Fibroblast of skin of right quadriceps (primary cell): ENCODE measurements around the gene LEPR.
A peak's percentile ranks its signal among the peaks of the same experiment; 100 is the strongest.
"Not testable (repeated sequence)": the region's sequence is repeated elsewhere in the genome, so short reads cannot be mapped to it uniquely, and the experiment has no call there.

Experiments used
- DNase-seq: peaks from one replicate; pipeline ENCODE4 v3.0.0-alpha.2; 2013

Gene LEPR, protein sequence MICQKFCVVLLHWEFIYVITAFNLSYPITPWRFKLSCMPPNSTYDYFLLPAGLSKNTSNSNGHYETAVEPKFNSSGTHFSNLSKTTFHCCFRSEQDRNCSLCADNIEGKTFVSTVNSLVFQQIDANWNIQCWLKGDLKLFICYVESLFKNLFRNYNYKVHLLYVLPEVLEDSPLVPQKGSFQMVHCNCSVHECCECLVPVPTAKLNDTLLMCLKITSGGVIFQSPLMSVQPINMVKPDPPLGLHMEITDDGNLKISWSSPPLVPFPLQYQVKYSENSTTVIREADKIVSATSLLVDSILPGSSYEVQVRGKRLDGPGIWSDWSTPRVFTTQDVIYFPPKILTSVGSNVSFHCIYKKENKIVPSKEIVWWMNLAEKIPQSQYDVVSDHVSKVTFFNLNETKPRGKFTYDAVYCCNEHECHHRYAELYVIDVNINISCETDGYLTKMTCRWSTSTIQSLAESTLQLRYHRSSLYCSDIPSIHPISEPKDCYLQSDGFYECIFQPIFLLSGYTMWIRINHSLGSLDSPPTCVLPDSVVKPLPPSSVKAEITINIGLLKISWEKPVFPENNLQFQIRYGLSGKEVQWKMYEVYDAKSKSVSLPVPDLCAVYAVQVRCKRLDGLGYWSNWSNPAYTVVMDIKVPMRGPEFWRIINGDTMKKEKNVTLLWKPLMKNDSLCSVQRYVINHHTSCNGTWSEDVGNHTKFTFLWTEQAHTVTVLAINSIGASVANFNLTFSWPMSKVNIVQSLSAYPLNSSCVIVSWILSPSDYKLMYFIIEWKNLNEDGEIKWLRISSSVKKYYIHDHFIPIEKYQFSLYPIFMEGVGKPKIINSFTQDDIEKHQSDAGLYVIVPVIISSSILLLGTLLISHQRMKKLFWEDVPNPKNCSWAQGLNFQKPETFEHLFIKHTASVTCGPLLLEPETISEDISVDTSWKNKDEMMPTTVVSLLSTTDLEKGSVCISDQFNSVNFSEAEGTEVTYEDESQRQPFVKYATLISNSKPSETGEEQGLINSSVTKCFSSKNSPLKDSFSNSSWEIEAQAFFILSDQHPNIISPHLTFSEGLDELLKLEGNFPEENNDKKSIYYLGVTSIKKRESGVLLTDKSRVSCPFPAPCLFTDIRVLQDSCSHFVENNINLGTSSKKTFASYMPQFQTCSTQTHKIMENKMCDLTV

DNA sequence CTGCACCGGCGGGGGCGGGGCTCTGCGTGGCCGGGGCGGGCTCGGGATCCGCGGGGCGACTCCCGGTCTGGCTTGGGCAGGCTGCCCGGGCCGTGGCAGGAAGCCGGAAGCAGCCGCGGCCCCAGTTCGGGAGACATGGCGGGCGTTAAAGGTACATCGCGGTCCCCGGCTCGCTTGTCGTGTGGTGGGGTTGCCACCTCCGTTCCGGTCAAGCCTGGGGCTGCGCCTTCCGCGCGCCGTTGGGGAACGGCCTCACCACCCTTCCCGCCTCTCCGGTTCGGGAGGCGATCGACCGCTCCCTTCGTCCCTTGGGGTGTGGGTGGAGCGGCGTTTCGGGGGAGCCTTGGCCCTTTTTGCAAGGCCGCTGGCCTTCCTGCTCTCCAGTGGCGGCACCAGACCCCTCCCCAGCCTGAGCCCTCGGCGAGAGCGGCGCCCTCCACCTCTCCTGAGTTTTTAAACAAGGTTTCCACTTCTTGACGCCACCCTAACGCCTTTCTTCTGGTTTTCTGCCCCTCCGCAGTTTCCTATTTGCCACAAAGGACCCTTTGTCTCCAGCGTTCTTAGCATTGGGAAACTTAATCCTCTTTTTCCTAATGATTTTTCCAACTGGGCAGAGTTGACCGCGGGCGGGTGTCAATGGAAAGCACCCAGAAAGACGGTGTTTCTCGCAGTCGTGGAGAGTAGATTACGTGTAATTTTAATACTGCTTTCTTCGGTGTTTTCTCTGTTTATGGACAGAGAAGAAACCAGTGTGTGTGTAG, at the start of gene LEPR, which contains the start of gene LEPROT:
Gene LEPR (plus strand): TSS at position 79 of the 761 bp plus-strand sequence. CDS start 144,898 bp downstream, outside the sequence.
Gene LEPROT (plus strand): TSS at position 79 of the 761 bp plus-strand sequence. CDS start 57 bp downstream, at position 136.
- DNase-seq, result no peak

DNA sequence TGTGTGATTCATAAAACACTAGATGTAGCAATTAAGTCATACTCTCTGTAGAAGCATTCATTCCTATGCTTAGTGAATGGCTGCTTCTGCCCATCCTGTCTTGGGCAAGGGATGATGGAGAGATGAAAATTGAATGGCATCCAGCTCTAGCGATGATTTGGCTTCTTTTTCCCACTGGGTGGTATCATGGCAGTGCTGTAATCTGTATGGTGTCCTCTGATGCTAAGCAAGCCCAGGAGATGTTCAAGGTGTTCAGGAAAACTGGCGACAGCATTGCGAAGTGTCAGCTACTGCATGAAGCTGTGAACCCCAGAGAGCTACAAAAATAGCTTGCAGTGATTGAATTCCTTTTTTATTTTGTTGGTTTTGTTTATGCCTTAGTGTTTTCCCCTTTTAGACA, 48.9 kb upstream of the LEPR start:
- DNase-seq, result no peak

DNA sequence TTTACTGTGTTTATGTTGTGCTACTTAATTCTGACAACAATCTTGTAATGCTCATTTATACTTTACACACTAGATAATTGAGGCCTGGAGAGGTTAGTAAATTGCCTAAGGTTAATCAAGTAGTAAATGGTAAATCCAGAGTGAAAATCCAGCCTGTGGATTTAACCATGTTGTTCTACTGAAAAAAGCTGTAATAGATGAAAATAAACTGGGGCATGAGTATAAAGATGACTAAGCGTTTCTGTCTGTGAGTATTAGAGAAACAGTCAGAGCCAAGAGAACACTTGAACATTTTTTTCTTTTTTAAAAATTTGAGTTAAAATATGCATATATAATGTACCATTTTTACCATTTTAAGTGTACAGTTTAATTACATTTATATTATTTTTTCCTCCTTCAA, 47.9 kb upstream of the LEPR start:
- DNase-seq, result no peak

DNA sequence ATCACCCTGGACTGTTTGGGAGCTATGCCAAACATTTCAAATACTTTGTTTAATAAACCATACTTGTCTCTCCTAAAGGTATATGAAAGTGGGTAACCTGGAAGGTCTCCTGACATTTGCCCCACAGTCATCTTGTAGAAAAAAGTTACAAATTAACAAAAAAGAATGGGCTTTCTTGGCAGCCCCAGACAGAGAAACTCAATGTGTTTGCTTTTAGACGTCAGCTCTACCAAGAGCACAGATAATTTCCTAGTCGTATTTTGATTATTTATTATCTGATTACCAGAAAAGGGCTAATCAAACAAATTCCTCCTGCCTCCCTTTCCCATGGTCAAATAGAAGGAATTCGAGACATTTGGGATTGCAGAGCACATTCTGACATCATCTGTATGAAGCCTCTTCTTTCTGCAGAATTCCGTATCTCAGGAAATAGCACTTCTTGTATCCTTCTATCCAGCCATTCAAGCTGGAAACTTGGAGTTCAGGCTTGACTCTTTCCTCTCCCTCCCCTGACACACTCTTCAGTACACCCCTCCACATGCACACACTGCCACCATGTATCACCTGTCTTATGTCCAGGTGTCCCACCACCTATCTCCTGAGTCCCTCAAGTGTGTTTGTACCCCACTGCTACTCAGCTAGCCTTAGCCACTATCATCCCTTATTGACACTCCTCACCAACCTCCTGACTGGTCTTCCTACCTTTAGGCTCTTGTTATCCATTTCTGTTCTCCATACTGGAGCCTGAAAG, 42.8 kb upstream of the LEPR start:
- no peak for DNase-seq

DNA sequence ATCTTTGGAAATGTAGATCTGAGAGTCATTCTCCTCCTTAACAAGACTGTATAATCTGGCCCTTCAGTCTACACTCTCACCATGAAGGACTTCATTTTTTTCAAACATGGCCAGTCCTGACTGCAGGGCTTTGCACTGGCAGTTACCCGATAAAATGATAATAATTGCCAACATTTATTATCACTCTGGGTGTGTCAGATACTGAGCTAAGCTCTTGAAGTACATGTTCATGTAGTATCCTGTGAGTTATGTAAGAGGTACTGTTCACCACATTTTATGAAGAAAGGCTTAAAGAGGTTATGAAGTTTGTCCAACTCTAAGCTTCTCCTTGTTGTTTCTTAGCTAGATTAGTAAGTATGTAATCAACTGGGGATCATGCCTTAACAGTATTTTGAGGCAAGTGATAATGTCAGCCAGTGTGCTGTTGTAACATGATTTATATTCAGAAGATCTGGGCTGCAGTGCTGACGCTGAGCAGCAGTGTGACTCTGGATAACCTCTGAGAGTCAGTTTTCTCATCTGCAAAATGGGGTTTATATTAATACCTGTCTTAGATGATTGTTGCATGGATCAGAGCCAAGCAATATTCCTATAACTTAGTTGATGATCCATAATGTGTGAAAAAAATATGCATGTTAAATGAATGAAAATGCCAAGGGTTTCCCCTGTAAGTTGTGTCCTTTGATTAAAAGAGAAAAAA, 42.1 kb upstream of the LEPR start:
- DNase-seq, result no peak

DNA sequence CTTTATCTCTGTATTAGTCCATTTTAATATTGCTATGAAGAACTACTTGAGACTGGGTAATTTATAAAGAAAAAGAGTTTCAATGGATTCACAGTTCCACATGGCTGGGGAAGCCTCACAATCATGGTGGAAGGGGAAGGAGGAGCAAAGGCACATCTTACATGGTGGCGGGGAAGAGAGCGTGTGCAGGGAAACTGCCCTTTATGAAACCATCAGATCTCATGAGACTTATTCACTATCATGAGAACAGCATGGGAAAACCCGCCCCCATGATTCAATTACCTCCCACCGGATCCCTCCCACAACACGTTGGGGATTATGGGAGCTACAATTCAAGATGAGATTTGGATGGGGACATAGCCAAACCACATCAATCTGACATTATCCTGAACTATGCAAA, 36.0 kb upstream of the LEPR start:
- not testable (repeated sequence) for DNase-seq

DNA sequence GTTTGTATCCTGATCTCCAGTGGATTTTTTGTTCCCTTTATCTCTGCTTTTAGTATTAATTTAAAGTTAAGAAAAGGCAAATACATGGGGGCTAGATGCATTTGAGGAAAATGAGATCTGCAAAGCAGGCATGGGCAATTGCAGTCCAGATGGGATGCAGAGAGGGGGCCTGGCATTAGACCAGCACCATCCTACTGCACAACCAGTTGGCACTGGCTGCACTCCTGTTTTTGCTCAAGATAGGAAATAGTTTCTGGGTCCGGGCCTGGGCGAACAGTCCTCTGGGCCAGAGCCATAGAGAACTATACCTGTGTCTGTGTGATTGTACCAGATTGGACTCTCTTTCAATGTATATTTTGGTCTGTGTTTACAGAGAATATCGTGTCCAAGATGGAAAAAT, 34.0 kb upstream of the LEPR start:
- no peak for DNase-seq

DNA sequence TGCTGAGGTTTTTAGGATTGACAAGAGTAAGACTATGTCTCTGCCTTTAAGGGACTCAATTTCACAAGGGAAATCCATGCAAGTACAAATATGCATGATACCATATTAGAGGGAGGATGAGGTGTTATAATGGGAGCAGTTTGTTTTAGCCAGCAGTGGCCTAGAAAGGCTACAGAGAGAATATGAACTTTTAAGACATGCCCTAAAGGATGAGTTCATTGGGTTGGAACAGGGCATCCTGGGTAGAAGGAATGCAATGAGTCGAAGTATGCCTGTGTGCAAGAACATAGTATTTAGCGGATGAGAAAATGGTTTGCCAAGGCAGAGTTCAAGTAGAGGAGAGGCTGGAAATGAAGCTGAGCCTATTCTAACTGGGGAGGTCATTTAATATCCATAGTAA, 32.6 kb upstream of the LEPR start:
- no peak for DNase-seq

DNA sequence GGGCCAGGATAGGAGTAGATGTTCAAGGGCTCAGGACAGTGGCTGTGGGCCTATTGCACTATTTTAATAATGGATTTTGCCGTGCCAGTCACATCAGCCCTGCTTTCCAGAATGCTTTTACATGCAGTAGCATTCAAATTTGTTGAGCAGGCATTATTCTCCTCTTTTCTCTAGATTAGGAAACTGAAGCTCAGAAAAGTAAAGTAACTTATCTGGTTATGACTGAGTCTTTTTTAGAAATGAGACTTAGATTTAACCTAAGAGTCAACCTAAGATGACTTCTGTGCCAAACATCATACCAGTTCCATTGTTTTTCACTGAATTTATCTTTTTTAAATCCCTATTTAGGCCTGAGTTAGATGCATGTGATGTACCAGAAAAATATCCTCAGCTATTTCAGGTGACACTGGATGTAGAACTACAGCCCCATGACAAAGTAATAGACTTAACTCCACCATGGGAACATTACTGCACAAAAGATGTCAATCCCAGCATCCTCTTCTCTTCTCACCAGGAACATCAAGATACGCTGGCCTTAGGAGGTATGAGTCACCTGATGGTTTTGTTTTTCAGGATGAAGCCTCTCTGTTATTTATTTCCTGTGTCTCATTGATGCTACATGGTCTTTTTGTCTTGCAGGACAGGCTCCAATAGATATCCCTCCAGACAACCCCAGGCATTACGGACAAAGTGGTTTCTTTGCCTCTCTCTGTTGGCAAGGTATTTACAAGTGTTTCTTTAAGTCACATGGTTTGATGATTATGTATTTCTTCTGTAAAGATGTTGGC, 31.4 kb upstream of the LEPR start:
- no peak for DNase-seq

DNA sequence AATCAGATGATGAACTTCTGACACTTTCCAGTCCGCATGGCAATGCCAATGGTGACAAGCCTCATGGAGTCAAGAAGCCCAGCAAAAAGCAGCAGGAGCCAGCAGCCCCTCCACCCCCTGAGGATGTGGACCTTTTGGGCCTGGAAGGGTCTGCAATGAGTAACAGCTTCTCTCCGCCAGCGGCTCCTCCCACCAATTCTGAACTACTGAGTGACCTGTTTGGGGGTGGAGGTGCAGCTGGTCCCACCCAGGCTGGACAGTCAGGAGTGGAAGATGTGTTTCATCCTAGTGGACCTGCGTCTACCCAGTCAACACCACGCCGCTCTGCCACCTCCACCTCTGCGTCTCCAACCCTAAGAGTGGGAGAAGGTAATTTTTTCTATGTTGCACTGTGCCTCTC, 28.0 kb upstream of the LEPR start:
- DNase-seq, result no peak

DNA sequence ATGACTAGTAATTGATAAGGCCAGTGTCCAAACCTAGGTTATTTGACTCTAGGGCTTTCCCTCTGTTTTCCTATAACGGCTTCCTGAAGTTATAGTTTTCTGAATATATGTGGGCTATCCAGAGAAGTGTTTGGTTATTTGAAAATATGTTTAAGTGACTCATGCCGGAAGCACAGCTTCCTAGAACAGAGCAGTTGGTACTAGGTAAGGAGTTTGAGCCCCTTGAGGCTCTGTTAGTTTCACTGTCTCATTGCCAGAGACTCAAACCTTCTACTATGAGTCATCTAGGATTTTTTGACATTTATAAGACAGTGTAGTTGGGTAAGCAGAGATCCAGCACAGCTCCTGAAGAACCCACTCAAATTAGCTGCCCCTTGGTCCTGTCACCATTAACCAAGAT, 27.1 kb upstream of the LEPR start:
- peak; percentile 59 for DNase-seq

DNA sequence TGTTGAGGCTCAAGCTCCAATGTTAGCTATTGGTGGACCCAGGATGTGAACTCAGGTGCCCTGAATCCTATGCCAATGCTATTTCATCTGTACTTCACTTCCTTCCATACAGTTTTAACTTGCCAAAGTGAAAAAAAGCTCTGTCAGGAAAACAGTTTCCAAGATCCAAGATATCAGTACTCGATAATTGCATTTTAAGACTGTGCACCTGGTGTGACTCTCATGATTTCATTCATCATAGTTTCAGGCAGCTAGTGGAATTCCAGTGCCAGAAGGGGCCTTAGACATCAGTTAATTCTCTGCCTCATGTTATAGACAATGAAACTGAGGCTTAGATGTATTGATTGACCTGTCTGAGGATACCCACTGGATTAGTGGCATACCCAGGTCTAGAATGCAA, 26.5 kb upstream of the LEPR start:
- no peak for DNase-seq

DNA sequence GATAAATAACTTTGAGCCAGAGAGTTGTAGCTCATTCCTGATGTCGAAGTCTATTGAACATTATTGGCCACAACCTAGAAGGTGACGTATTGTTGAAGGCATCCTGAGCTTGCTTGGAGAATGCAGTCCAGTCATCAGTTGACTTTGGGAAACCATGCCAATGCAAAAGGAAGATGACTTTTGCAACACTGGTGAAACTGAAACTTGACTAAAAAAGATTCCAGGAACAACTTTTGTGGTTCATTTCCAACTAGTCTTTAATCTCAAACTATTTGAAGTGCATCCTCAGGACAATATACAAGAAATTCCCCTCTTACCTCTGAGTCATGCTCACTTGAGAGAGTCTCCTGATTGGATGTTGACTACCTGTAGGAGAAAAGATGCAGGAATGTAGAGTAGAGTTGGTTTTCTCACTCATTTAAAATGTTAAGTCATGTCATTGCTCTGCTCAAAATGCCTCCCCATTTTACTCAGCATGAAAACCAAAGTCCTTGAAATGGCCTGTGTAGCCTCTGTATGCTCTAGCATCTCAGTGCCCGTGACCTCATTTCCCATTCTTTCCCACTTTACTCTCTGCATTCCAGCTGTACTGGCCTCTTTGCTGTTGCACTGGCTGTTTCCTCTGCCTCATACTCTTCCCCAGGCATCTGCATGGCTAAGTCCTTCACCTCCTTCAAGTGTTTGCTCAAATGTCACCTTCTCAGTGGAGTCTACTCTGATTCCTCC, 24.4 kb upstream of the LEPR start:
- peak; percentile 54 for DNase-seq

DNA sequence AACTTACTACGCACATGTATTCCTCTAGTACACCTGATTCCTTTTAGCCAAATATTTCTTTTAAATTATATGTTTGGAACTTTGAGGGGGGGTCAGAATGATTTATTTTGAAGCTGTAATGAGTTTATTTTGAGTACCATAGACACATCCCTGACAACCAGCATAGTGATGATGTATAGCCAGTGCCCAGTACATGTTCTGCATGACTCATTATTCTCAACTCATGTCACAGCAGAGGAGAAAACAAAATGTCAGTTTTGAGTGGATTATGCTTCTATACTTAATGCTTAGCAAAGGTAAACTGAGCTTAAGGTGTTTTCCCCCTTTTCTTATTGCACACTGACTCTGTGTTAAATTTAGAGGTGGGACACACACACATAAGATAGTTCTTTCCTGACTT, 22.4 kb upstream of the LEPR start:
- no peak for DNase-seq

DNA sequence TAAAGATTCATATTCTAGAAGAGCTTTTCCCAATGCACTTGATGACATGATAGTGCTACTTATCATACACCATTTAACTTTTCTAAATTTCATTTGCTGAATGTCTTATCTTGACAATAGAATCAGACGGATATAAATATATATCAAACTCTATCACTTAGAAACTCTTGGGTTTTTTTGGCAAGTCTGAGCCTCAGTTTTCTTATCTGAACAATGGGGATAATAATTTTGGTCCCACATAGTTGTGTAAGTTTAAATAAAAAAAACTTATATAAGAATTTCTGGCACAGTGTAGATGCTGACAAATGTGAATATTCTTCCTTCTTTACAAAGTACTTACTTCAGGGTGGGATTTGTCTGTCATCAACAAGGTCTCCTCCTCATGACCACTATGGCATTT, 21.5 kb upstream of the LEPR start:
- no peak for DNase-seq

DNA sequence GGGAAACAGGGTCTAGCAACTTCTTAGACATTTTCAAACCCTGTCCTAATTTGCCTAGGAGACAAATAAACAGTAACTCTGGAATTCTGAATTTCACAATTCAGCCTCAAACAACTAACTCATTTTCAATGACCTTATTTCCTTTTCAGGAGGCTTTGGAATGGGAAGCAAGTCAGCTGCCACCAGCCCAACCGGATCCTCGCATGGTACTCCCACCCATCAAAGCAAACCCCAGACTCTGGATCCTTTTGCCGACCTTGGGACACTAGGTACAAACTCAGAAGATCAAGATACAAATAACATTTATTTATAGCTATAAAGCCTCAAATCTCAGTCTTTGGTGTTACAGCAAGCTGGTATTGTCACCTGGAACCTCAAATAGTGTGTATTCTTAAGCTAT, 18.9 kb upstream of the LEPR start:
- DNase-seq, result no peak

DNA sequence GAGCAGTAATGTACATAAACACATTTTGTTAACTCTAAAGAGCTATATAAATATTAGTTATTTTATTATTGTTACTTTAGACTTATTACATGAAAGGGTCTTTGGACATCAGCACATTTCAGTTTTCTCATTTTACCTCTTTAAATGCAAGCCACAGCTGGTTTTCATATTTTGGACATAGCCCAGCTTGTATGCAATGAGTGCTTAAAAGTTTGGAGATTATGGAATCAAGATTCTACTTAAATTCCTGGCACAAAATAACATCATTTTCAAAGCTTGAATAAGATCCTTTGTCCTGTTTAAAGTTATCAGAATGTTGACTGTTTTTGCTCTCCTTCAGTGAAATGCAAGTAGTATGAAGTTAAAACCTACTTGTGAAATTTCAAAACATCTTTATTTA, 15.5 kb upstream of the LEPR start:
- no peak for DNase-seq

DNA sequence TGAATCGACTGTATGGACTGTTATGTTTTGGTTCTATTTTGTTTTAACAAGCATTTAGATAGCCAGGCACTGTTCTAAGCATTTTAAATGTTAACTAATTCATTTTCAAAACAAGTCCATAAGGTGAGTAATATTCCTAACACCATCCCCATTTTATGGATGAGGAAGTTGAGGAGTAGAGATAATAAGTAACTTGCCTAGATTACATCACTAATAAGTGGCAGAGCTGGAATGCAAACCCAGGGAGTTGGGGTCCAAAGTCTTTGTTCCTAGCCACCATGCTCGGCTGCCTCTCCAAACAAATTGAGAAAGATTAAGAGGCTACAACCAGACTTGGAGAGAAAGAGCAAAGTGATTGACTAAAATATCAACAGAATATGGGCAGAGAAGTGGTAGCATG, 12.6 kb upstream of the LEPR start:
- no peak for DNase-seq

DNA sequence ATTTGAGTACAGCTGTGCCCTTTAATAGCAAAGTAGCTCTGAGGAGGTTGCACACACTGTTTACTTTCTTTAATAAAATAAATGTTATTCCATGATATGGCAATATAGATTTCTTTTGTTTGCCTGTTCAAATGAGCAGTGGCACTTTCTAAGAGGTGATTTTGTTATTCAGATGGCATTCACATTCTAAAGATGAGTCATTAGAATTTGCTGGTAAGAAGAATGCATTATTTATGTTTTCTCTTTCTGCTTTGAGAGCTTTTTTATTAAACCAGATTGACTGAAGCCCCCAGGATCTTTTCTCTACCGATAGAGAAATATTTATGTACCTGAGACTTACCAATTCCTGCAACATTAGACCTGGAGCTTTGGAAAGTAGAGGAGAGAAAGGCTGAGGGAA, 11.2 kb upstream of the LEPR start:
- DNase-seq, result no peak
